Common myeloid progenitor, CD34-positive (primary cell): ENCODE data around the gene SNTG2.

ENCODE experiments used
- CTCF ChIA-PET: fragments of 350-600 bp; sonication (Branson Sonifier 250); formaldehyde crosslinking; loops from one replicate; lab custom pipeline; 2021; ENCODE audit warnings: antibody characterized with exemption; lab: Charles Lee
- POLR2A ChIA-PET: fragments of 350-600 bp; sonication (Branson Sonifier 250); formaldehyde crosslinking; loops from one replicate; lab custom pipeline; 2021; ENCODE audit warnings: antibody characterized with exemption; lab: Charles Lee
- DNase-seq, 3 donors: peaks; one replicate each; pipeline versions ENCODE4 v3.0.0 to v3.0.0-alpha.2; 2013
- H3K27ac ChIP-seq, 2 experiments: 1 replicate in 1 of 2; 2 replicates in 1 of 2; pipeline ENCODE4 v1.7.0; 2013; ENCODE audit warnings: inconsistent platforms in 2 of 2, low read length in 2 of 2, mild to moderate bottlenecking in 2 of 2, low read depth in 1 of 2, moderate library complexity in 1 of 2; ENCODE audit not compliant: severe bottlenecking in 2 of 2, insufficient read depth in 1 of 2, poor library complexity in 1 of 2
- H3K27me3 ChIP-seq, 5 experiments: replicated peaks in 2 of 5; 1 replicate in 3 of 5; 2 replicates in 2 of 5; pipeline versions ENCODE4 v1.6.1 to v1.7.0; 2013; ENCODE audit warnings: low read length in 4 of 5, mild to moderate bottlenecking in 2 of 5, moderate library complexity in 2 of 5, inconsistent platforms in 1 of 5; ENCODE audit not compliant: insufficient read depth in 5 of 5, control insufficient read depth in 4 of 5
- H3K36me3 ChIP-seq, 4 experiments: 1 replicate in 2 of 4; 2 replicates in 2 of 4; pipeline versions ENCODE4 v1.6.1 to v1.7.0; 2013; ENCODE audit warnings: low read length in 3 of 4, control low read depth in 1 of 4, mild to moderate bottlenecking in 1 of 4; ENCODE audit not compliant: control insufficient read depth in 4 of 4, insufficient read depth in 4 of 4
- H3K4me1 ChIP-seq, 4 experiments: 1 replicate in 3 of 4; 2 replicates in 1 of 4; pipeline versions ENCODE4 v1.6.1 to v1.7.1; 2013; ENCODE audit warnings: low read length in 3 of 4, mild to moderate bottlenecking in 3 of 4, control low read depth in 1 of 4, inconsistent platforms in 1 of 4, moderate library complexity in 1 of 4; ENCODE audit not compliant: control insufficient read depth in 4 of 4, insufficient read depth in 4 of 4; ENCODE audit errors: control extremely low read depth in 1 of 4
- H3K4me3 ChIP-seq, 7 experiments: 1 replicate in 4 of 7; 2 replicates in 3 of 7; pipeline versions ENCODE4 v1.5.1 to v1.7.0; 2013; ENCODE audit warnings: mild to moderate bottlenecking in 7 of 7, low read length in 6 of 7, moderate library complexity in 6 of 7, inconsistent platforms in 2 of 7, low read depth in 2 of 7, control low read depth in 1 of 7; ENCODE audit not compliant: insufficient read depth in 4 of 7, control insufficient read depth in 1 of 7; ENCODE audit errors: extremely low read depth in 1 of 7
- H3K9me3 ChIP-seq, 5 experiments: 1 replicate in 4 of 5; 2 replicates in 1 of 5; pipeline versions ENCODE4 v1.6.1 to v1.7.1; 2013; ENCODE audit warnings: low read length in 4 of 5, mild to moderate bottlenecking in 2 of 5, inconsistent platforms in 1 of 5, low read depth in 1 of 5, moderate library complexity in 1 of 5; ENCODE audit not compliant: control insufficient read depth in 4 of 5, insufficient read depth in 2 of 5; ENCODE audit errors: control extremely low read depth in 1 of 5
- WGBS: methylation state at CpG from one replicate; pipeline ENCODE4 v1.1.5; 2013; ENCODE audit not compliant: insufficient coverage; 5-methylcytosine and 5-hydroxymethylcytosine counted together

SNTG2 gene

DNA sequence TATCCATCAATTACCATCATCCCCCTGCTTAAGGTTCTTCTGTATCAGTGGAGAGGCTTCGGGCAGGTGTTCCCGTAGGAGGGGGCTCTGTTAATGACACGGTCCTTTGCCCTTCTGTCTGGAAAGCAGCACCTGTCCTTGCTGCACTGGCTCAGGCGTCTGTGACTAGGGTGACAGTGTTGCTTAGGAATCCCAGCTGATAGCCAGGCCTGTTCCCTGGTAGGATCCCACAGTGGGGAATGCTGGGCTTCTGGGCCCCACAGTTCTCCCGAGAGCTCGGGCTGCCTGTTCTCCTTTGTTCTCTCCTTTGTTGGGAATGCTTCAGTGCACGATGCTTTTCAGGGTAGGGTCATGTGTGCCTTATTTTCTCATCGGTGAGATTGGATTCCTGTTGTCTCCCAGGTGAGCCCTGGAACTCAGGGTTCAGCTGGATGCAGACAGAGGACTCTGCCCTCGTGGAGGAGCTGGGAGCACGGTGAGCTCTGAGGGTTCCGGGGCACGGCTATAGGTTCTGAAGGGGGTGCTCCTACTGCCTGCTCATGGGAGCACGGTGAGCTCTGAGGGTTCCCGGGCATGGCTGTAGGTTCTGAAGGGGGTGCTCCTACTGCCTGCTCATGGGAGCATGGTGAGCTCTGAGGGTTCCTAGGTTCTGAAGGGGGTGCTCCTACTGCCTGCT is 9.6 kb downstream of the SNTG2 start:
- H3K9me3 ChIP-seq, result no peaks in the 10 kb centered on the region
- H3K27ac ChIP-seq, result no peak overlapping the region
- H3K4me1 ChIP-seq, result peaks cover 0 to 7% (median 4%) of the 10 kb centered on the region in 4 experiments
- H3K27me3 ChIP-seq, result no peaks in the 10 kb centered on the region
- no peaks in the 10 kb centered on the region for H3K36me3 ChIP-seq
- WGBS, result 97% methylated on average over 14 of the region's 14 CpGs
- CTCF ChIA-PET, result interaction anchor here (2.1 kb wide), 1 partner anchor 591 kb away, joined by 5 read pairs; no protein-coding TSS in a partner anchor
- no peak overlapping the region for H3K4me3 ChIP-seq
- POLR2A ChIA-PET, result no interaction called here
- no peak for DNase-seq

DNA sequence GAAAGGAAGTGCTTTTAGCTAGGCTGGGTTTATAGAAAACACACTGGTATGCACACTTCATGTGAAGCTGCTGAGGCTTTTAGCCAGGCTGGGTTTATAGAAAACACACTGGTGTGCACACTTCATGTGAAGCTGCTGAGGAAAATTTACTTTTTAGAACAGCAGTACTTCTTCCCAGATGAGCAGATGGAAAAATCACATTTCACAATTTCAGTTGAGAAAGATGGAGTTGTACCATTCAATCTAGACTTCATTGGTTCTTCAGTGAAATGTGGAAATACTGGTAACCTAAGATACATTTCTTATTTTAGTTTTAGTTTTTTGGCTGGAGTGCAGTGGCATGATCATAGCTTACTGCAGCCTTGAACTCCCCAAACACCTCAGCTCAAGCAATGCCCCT is 11.1 kb downstream of the SNTG2 start:
- Histone ChIP-seq H3K4me1 (peaks cover 0 to 7% (median 4%) of the 10 kb centered on the region in 4 experiments), H3K9me3 (no peaks in the 10 kb centered on the region), H3K27ac (no peak overlapping the region), H3K4me3 (no peak overlapping the region), H3K27me3 (no peaks in the 10 kb centered on the region), H3K36me3 (no peaks in the 10 kb centered on the region)
- DNase-seq, result no peak
- POLR2A ChIA-PET, result no interaction called here
- CTCF ChIA-PET, result no interaction called here

DNA sequence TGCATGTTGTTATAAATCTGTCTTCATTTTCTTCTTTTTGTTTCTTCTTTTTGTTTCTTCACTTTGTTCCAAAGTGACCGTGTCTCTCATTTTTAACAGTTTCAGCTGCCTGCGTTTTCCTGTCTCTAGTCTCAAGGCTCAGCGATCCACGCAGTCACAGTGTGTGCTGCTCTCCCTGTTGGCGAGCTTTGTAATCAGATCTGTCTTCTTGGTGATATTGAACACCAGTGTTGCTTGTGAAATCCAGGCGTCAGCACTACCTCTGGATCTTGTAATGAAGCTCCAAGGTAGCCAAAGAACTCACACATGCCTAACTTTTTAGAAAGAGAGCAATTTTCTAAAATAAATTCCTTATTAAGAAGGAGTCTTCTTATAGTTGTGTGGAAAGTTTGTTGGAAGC is 13.2 kb downstream of the SNTG2 start:
- WGBS, result 100% methylated on average over 4 of the region's 6 CpGs
- POLR2A ChIA-PET, result no interaction called here

DNA sequence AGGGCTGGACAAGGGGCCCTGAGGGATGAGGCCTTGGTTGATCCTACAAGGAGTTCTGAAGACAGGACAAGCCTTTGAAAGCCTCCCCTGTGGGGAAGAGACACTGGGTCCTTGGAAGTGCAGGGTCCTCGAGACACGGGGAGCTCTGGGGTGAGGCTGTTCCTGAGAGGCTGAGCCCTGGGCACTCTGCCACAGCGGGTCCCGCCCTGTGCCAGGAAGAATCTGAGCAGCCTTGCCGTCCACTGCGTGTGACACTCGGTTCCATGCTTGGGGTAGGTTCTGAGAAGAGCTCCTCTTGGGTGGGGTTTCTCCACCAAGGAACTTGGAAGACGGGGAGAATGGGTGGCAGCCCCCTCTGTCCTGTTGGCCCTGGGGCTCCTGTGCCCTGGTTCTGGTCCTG is 13.9 kb downstream of the SNTG2 start:
- POLR2A ChIA-PET, result no interaction called here
- no peak for DNase-seq
- Histone ChIP-seq H3K9me3 (peaks cover 0 to 3% (median 0%) of the 10 kb centered on the region in 5 experiments), H3K36me3 (no peaks in the 10 kb centered on the region), H3K27ac (no peak overlapping the region), H3K4me3 (no peak overlapping the region), H3K4me1 (peaks cover 0 to under 1% (median under 1%) of the 10 kb centered on the region in 4 experiments), H3K27me3 (no peaks in the 10 kb centered on the region)
- 95% methylated on average over 8 of the region's 8 CpGs for WGBS
- CTCF ChIA-PET, result no interaction called here

More for the DNA sequence above, 13.2 kb downstream of the SNTG2 start:
- Histone ChIP-seq H3K4me3 (no peak overlapping the region), H3K27ac (no peak overlapping the region), H3K4me1 (peaks cover 0 to 6% (median 4%) of the 10 kb centered on the region in 4 experiments), H3K36me3 (no peaks in the 10 kb centered on the region), H3K9me3 (peaks cover 0 to under 1% (median 0%) of the 10 kb centered on the region in 5 experiments), H3K27me3 (no peaks in the 10 kb centered on the region)
- CTCF ChIA-PET, result no interaction called here
- DNase-seq, result no peak

DNA sequence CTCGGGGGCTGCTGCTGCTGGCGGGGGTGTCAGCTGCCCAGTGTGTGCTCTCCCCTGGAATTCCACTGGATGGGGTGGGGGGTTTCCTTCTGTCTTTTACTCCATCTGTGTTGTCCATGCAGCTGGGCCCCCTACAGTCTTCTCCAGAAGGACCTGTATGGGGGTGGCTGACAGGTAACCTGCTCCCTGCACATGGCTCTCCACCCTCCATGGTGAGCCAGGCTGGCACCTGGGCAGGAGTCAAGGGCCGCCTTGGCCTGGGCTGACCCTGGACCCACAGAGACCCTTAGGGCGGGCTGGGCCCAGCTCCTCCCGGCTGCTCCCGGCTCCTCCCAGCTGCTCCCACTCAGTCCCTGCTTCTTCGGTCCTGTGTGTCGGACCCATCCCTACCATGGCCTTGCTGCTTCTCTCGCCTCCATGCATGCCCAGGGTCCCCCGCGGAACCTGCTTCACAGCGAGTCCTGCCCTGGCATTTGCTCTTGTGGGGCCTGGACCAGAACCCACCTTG is 15.0 kb downstream of the SNTG2 start:
- CTCF ChIA-PET, result no interaction called here

DNA sequence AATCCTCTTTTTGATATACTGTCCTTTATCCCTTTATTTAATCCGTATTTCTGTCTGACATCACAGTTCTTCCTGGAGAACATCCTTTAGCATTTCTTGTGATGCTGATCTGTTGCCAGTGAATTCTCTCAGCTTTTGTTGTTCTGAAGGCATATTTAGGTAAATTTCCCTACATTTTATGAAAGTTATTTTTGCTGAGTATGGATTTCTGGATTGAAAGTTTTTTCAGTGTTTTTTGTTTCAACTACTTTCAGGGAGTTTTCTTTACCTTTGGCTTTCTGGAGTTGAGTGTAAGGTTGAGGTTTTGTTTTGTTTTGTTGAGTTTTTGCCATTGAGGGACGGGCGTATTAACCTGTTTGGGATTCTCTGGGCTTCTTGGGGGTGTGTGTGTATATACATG is 22.5 kb downstream of the SNTG2 start:
- no peaks in the 10 kb centered on the region for H3K36me3 ChIP-seq
- peaks cover 7 to 12% (median 10%) of the 10 kb centered on the region in 4 experiments for H3K4me1 ChIP-seq
- POLR2A ChIA-PET, result no interaction called here
- H3K27ac ChIP-seq, result no peak overlapping the region
- H3K27me3 ChIP-seq, result peaks cover 0 to 5% (median 0%) of the 10 kb centered on the region in 5 experiments
- WGBS, result 91% methylated on average over 1 of the region's 3 CpGs
- DNase-seq, result no peak
- no peak overlapping the region for H3K4me3 ChIP-seq
- H3K9me3 ChIP-seq, result peaks cover 0 to 4% (median 0%) of the 10 kb centered on the region in 5 experiments
- CTCF ChIA-PET, result no interaction called here

More for the DNA sequence above, 15.0 kb downstream of the SNTG2 start:
- no peak overlapping the region for H3K27ac ChIP-seq
- 98% methylated on average over 4 of the region's 12 CpGs for WGBS
- DNase-seq, result no peak
- peaks cover 0 to 4% (median 0%) of the 10 kb centered on the region in 5 experiments for H3K9me3 ChIP-seq
- H3K36me3 ChIP-seq, result no peaks in the 10 kb centered on the region
- H3K4me1 ChIP-seq, result no peaks in the 10 kb centered on the region
- H3K4me3 ChIP-seq, result no peak overlapping the region
- POLR2A ChIA-PET, result no interaction called here
- no peaks in the 10 kb centered on the region for H3K27me3 ChIP-seq

DNA sequence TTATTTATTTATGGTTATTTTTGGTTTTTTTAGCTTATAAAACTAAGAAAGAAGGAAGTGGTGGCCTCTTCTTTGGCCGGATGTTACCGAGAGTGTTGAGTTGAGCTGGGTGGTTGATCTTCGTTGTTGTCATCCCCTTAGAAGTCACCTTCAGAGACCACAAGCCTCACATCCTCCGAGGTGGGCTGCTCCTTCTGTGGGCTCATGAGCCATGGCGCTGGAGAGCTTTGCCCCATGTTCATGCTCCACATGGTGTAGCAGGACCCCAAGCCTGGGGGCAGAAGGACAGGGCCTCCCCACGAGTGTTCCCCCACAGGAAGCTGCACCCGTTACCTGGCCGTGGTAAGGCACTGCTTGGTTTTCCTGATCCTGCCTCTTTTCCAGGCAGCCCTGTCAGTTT is 23.4 kb downstream of the SNTG2 start:
- Histone ChIP-seq H3K4me1 (peaks cover 7 to 12% (median 10%) of the 10 kb centered on the region in 4 experiments), H3K27ac (no peak overlapping the region), H3K27me3 (peaks cover 0 to 5% (median 0%) of the 10 kb centered on the region in 5 experiments), H3K4me3 (no peak overlapping the region), H3K36me3 (no peaks in the 10 kb centered on the region), H3K9me3 (peaks cover 0 to 2% (median 0%) of the 10 kb centered on the region in 5 experiments)
- ChIA-PET CTCF (interaction anchor here (1.2 kb wide), 1 partner anchor 21 kb away, joined by 3 read pairs; no protein-coding TSS in a partner anchor), POLR2A (no interaction called here)
- DNase-seq, result peak in 2 of 3 donors; percentile 77 to 80
- 16% methylated on average over 4 of the region's 8 CpGs for WGBS
